PC-3 (cell line): Measurements from ENCODE around the gene GAB1. TPM values are rescaled to one million over a fixed set of nuclear protein-coding genes. Genes with fewer than 3 reads are reported as not detected.
A peak's percentile ranks its signal among the peaks of the same experiment; 100 is the strongest.

Experiments
- ATAC-seq: fragments of 200-7000 bp; cut with Tn5 transposase; 2 replicates; pipeline ENCODE4 v1.9.1; 2020; ENCODE audit warnings: mild to moderate bottlenecking, moderate library complexity
- BruUV-seq: library from RNA; stranded (reverse); fragments of 400-500 nt; replicated peaks from 2 replicates; lab custom pipeline; 2021; lab: Mats Ljungman, UMichigan
- CTCF ChIA-PET: fragments of 300-600 bp; sonication (Branson Sonifier 250); formaldehyde crosslinking; loops from one replicate; lab custom pipeline; 2022; ENCODE audit warnings: antibody characterized with exemption; lab: Charles Lee
- POLR2A ChIA-PET: fragments of 300-600 bp; sonication (Branson Sonifier 250); formaldehyde crosslinking; loops from one replicate; lab custom pipeline; 2022; ENCODE audit warnings: antibody characterized with exemption; ENCODE audit not compliant: unreplicated experiment; lab: Charles Lee
- DNase-seq: peaks from one replicate; pipeline ENCODE4 v3.0.0-alpha.2; 2015
- H2AFZ ChIP-seq: fragments of 300-600 bp; sonication (generic); 2 replicates; pipeline ENCODE4 v1.6.0; 2016; ENCODE audit warnings: antibody characterized with exemption, low read length
- H3F3A ChIP-seq: fragments of 300-600 bp; sonication (generic); one replicate; pipeline ENCODE4 v1.6.0; 2017; ENCODE audit warnings: antibody characterized with exemption, low read length, control low read depth, mild to moderate bottlenecking; ENCODE audit not compliant: unreplicated experiment
- H3K27ac ChIP-seq: fragments of 300-600 bp; sonication (generic); 2 replicates; pipeline ENCODE4 v1.5.1; 2016; ENCODE audit warnings: mild to moderate bottlenecking, low read length
- H3K27me3 ChIP-seq: fragments of 300-600 bp; sonication (generic); 2 replicates; pipeline ENCODE4 v1.6.1; 2016; ENCODE audit warnings: low read length, mixed read lengths
- H3K36me3 ChIP-seq: fragments of 300-600 bp; sonication (generic); 2 replicates; pipeline ENCODE4 v1.6.1; 2016; ENCODE audit warnings: low read depth, mixed run types, low read length, mixed read lengths
- H3K4me1 ChIP-seq: fragments of 300-600 bp; sonication (generic); 2 replicates; pipeline ENCODE4 v1.5.1; 2016; ENCODE audit warnings: low read length; ENCODE audit not compliant: insufficient read depth
- H3K4me2 ChIP-seq: fragments of 300-600 bp; sonication (generic); 2 replicates; pipeline ENCODE4 v1.6.0; 2016; ENCODE audit warnings: low read length
- H3K4me3 ChIP-seq: fragments of 300-600 bp; sonication (generic); 2 replicates; pipeline ENCODE4 v1.5.1; 2016; ENCODE audit warnings: mild to moderate bottlenecking, low read length, mixed read lengths
- H3K79me2 ChIP-seq: fragments of 300-600 bp; sonication (generic); 2 replicates; pipeline ENCODE4 v1.6.1; 2017; ENCODE audit warnings: low read length, mixed read lengths
- H3K9ac ChIP-seq: fragments of 300-600 bp; sonication (generic); 2 replicates; pipeline ENCODE4 v1.6.0; 2016; ENCODE audit warnings: mild to moderate bottlenecking, low read length
- H3K9me2 ChIP-seq: fragments of 300-600 bp; sonication (generic); replicated peaks from 2 replicates; pipeline ENCODE4 v1.6.1; 2016; ENCODE audit warnings: mixed run types, low read length, mixed read lengths
- H3K9me3 ChIP-seq: fragments of 300-600 bp; sonication (generic); 2 replicates; pipeline ENCODE4 v1.6.1; 2016; ENCODE audit warnings: low read length, mixed read lengths
- H4K20me1 ChIP-seq: fragments of 300-600 bp; sonication (generic); 2 replicates; pipeline ENCODE4 v1.6.1; 2016; ENCODE audit warnings: low read length, mixed read lengths
- EZH2 ChIP-seq: fragments of 300-600 bp; sonication (generic); IDR thresholded peaks from one replicate; pipeline ENCODE4 v1.6.1; 2017; ENCODE audit warnings: antibody characterized with exemption, mild to moderate bottlenecking, low read length; ENCODE audit not compliant: unreplicated experiment
- EZH2phosphoT487 ChIP-seq: fragments of 300-600 bp; sonication (generic); IDR thresholded peaks from 2 replicates; pipeline ENCODE4 v1.6.1; 2018; ENCODE audit warnings: mild to moderate bottlenecking, antibody characterized with exemption, low read length, borderline replicate concordance
- intact Hi-C: fragments of 100-400 bp; cut with micrococcal nuclease; formaldehyde crosslinking; loops from 2 replicates; pipeline ENCODE4 v1.9.0; 2023
- total RNA-seq: library from RNA; depleted of rRNA; stranded (reverse); fragments of >200 nt; gene quantifications from 2 replicates; pipeline ENCODE4 v1.2.3, GENCODE V29; 2014
- TF ChIP-seq, protein P1 (sequence below): fragments of 300-600 bp; sonication (generic); conservative IDR thresholded peaks from 2 replicates; pipeline ENCODE4 v1.5.1; 2017; ENCODE audit warnings: antibody characterized with exemption, low read depth, mild to moderate bottlenecking, low read length

Gene GAB1
- total RNA-seq, 1 experiment from 2014 or later = 4.9 TPM

DNA sequence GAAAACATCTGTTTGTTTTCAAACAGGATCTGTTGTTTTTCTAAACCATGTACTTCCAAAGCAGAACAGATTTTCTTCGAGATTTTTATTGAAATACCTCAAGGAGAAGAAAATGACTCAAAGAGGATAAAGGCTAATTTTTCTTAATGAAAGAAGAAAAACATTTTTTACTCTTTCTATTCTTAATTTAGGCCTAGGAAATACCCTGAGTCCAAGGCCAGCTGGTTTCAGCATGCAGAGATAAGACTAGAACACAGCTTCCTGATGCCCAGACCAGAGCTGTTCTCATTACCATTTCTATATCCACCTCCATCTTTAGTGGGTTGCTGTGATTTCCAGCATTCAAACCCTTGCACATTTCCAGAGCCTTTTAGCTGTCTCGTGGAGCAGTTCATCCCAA is 18.3 kb downstream of the GAB1 start:
- intact Hi-C loops = no loop called here
- no peak for ATAC-seq
- BruUV-seq = no TSS peak
- no peak for DNase-seq
- no peaks in the 10 kb centered on the region for H4K20me1 ChIP-seq
- H3K9me3 ChIP-seq = no peaks in the 10 kb centered on the region
- peaks cover 70% of the 10 kb centered on the region for H3K4me1 ChIP-seq
- no peak overlapping the region for H3K4me2 ChIP-seq
- 0 out of 2 replicates have a peak overlapping the region, but pooled peaks have one; percentile 3 for H3K27ac ChIP-seq
- H3K4me3 ChIP-seq = no peak overlapping the region
- H3K9me2 ChIP-seq = no peaks in the 10 kb centered on the region
- TF ChIP-seq, protein P1, sequence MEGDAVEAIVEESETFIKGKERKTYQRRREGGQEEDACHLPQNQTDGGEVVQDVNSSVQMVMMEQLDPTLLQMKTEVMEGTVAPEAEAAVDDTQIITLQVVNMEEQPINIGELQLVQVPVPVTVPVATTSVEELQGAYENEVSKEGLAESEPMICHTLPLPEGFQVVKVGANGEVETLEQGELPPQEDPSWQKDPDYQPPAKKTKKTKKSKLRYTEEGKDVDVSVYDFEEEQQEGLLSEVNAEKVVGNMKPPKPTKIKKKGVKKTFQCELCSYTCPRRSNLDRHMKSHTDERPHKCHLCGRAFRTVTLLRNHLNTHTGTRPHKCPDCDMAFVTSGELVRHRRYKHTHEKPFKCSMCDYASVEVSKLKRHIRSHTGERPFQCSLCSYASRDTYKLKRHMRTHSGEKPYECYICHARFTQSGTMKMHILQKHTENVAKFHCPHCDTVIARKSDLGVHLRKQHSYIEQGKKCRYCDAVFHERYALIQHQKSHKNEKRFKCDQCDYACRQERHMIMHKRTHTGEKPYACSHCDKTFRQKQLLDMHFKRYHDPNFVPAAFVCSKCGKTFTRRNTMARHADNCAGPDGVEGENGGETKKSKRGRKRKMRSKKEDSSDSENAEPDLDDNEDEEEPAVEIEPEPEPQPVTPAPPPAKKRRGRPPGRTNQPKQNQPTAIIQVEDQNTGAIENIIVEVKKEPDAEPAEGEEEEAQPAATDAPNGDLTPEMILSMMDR = no peak
- TF ChIP-seq EZH2 (no peak), EZH2phosphoT487 (no peak)
- peaks cover 4% of the 10 kb centered on the region for H3F3A ChIP-seq
- CTCF ChIA-PET = no interaction called here
- H2AFZ ChIP-seq = no peak overlapping the region
- H3K36me3 ChIP-seq = no peaks in the 10 kb centered on the region
- no peak overlapping the region for H3K9ac ChIP-seq
- POLR2A ChIA-PET = no interaction called here
- H3K27me3 ChIP-seq = no peaks in the 10 kb centered on the region
- H3K79me2 ChIP-seq = no peaks in the 10 kb centered on the region; the same call in 1 of the 2 replicates

DNA sequence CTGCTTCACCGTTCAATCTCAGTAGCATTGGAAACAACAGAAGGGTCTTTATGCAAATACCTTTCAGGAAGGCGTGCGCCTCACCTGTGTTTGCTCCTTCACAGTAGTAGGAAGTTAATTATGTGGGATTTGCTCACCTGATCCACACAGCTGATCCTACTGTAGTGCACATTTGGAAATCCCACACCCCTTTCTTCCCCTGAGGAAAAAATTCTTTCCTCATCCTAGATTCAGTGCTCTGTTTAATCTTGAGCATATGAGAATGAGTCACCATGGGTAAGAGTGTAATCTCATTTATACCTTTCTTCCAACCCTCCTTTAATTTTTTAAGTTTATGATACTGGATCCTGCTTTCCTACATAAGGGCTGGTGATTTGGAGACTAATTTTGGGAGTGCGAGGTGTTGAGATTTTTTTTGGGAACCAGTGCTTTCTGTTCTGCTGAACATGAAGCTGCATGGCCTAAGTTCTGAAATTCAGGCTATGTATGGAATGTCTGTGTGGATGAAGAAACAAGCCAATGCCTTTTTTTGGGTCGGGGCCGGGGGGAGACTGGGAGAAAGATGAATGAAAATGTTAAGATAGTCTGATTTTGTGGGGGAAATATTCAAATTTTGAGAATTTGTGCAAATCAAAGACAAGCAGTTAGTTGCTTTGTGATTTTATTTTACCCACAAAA is 19.0 kb downstream of the GAB1 start:
- Histone ChIP-seq H2AFZ (no peak overlapping the region), H3K9ac (no peak overlapping the region), H3F3A (peaks cover 4% of the 10 kb centered on the region), H3K9me3 (no peaks in the 10 kb centered on the region), H3K79me2 (no peaks in the 10 kb centered on the region; the same call in 1 of the 2 replicates), H3K36me3 (no peaks in the 10 kb centered on the region), H3K4me1 (peaks cover 71% of the 10 kb centered on the region), H3K4me3 (no peak overlapping the region), H3K27me3 (no peaks in the 10 kb centered on the region), H4K20me1 (no peaks in the 10 kb centered on the region), H3K27ac (peak overlapping the region; percentile 32), H3K9me2 (no peaks in the 10 kb centered on the region), H3K4me2 (no peak overlapping the region)
- CTCF ChIA-PET = no interaction called here
- POLR2A ChIA-PET = no interaction called here
- ATAC-seq = no peak
- intact Hi-C loops = loop anchor here (2.0 kb wide), 1 partner anchor 25 kb away; no protein-coding TSS in a partner anchor
- no peak for TF ChIP-seq EZH2phosphoT487
- no peak for TF ChIP-seq EZH2
- TF ChIP-seq, protein P1 = no peak
- DNase-seq = peak; percentile 49
- no TSS peak for BruUV-seq

DNA sequence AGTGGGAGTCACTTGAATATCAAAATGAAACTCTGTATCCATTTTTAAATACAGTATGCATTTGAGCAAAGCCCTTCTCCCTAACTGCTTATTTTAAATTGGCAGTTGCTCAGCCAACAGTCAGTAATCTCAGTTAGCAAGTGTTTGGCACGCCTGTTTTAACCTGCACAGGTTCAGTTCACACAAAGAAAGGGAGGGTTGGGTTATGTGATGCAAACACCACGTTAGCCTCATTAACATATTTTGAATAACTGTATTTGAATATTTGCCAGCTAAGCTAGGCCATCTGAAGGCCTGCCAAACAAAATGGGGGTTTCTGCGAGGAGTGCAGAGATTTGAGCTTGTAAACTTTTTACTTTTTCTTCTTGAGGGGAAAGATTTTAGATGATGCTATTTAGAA is 19.8 kb downstream of the GAB1 start:
- no peaks in the 10 kb centered on the region for H4K20me1 ChIP-seq
- peaks cover 69% of the 10 kb centered on the region for H3K4me1 ChIP-seq
- BruUV-seq = no TSS peak
- H3K9me3 ChIP-seq = no peaks in the 10 kb centered on the region
- intact Hi-C loops = loop anchor here (2.0 kb wide), 1 partner anchor 24 kb away; no protein-coding TSS in a partner anchor
- H3K9me2 ChIP-seq = no peaks in the 10 kb centered on the region
- TF ChIP-seq EZH2phosphoT487 (no peak), EZH2 (no peak)
- TF ChIP-seq, protein P1 = no peak
- H3K4me2 ChIP-seq = peak overlapping the region; percentile 45; the same call in 1 of the 2 replicates
- DNase-seq (no peak), ATAC-seq (no peak)
- H3K27me3 ChIP-seq = no peaks in the 10 kb centered on the region
- H3K9ac ChIP-seq = peak overlapping the region; percentile 38; the same call in 1 of the 2 replicates
- peak overlapping the region; percentile 83 for H3K27ac ChIP-seq
- no peaks in the 10 kb centered on the region for H3K36me3 ChIP-seq
- H2AFZ ChIP-seq = no peak overlapping the region
- H3K4me3 ChIP-seq = no peak overlapping the region
- H3F3A ChIP-seq = peaks cover 4% of the 10 kb centered on the region
- POLR2A ChIA-PET = no interaction called here
- CTCF ChIA-PET = no interaction called here
- no peaks in the 10 kb centered on the region; the same call in 1 of the 2 replicates for H3K79me2 ChIP-seq
